H1 (cell line): Measurements from ENCODE around the gene NOSIP. TPM values are rescaled to one million over a fixed set of nuclear protein-coding genes. Genes with fewer than 3 reads are reported as not detected.

Source experiments
- CTCF ChIA-PET: fragments of 300-600 bp; sonication (Branson Sonifier 250); formaldehyde crosslinking; loops from one replicate; lab custom pipeline; 2021; ENCODE audit not compliant: partially characterized antibody; lab: Charles Lee
- POLR2A ChIA-PET: fragments of 300-600 bp; sonication (Branson Sonifier 250); formaldehyde crosslinking; loops from one replicate; lab custom pipeline; 2021; ENCODE audit warnings: inconsistent platforms; ENCODE audit not compliant: partially characterized antibody; lab: Charles Lee
- DNase-seq, 2 experiments: peaks; one replicate each; pipeline versions ENCODE4 v3.0.0 to v3.0.0-alpha.2; 2010 to 2022; ENCODE audit warnings: low spot score in 2 of 2, low read depth in 1 of 2, mixed read lengths in 1 of 2
- FAIRE-seq: peaks from 2 replicates; lab custom pipeline; 2011; peaks lifted over from hg19 to GRCh38; lab: Jason Lieb, UNC
- H2AFZ ChIP-seq: 2 replicates; pipeline ENCODE4 v1.8.1; 2012; ENCODE audit warnings: low read length, inconsistent platforms
- H2AK5ac ChIP-seq: 2 replicates; pipeline ENCODE4 v1.6.1; 2013; ENCODE audit warnings: low read depth, low read length
- H2BK120ac ChIP-seq: replicated peaks from 2 replicates; pipeline ENCODE3; 2013; ENCODE audit warnings: low read depth, low read length, inconsistent platforms
- H2BK12ac ChIP-seq: 2 replicates; pipeline ENCODE4 v1.6.1; 2013; ENCODE audit warnings: low read depth, low read length
- H2BK15ac ChIP-seq: 2 replicates; pipeline ENCODE4 v1.6.1; 2013; ENCODE audit warnings: low read length
- H2BK20ac ChIP-seq: 2 replicates; pipeline ENCODE4 v1.6.1; 2013; ENCODE audit warnings: low read length
- H2BK5ac ChIP-seq: 2 replicates; pipeline ENCODE4 v1.6.1; 2013; ENCODE audit warnings: low read depth, low read length
- H3K14ac ChIP-seq: 2 replicates; pipeline ENCODE4 v1.6.1; 2013; ENCODE audit warnings: inconsistent platforms; ENCODE audit not compliant: insufficient read length
- H3K18ac ChIP-seq: 2 replicates; pipeline ENCODE4 v1.6.1; 2013; ENCODE audit warnings: low read length; ENCODE audit errors: extremely low read depth
- H3K23ac ChIP-seq: 2 replicates; pipeline ENCODE4 v1.6.1; 2013; ENCODE audit warnings: inconsistent platforms; ENCODE audit not compliant: insufficient read length
- H3K23me2 ChIP-seq: 2 replicates; pipeline ENCODE4 v1.6.1; 2013; ENCODE audit warnings: low read depth, low read length
- H3K27ac ChIP-seq: 2 replicates; pipeline ENCODE4 v1.6.1; 2011; ENCODE audit warnings: low read depth, low read length, inconsistent platforms
- H3K27me3 ChIP-seq, 4 experiments: replicated peaks in 1 of 4; 1 replicate in 1 of 4; 2 replicates in 3 of 4; pipeline versions ENCODE4 v1.6.1 to v1.8.1; 2011 to 2013; ENCODE audit warnings: low read length in 3 of 4, mild to moderate bottlenecking in 3 of 4, inconsistent platforms in 2 of 4, mixed read lengths in 2 of 4, moderate library complexity in 1 of 4; ENCODE audit not compliant: control insufficient read depth in 3 of 4, insufficient read depth in 3 of 4; ENCODE audit errors: extremely low read depth in 1 of 4
- H3K36me3 ChIP-seq, 4 experiments: 2 replicates each; pipeline versions ENCODE4 v1.6.1 to v1.8.1; 2011 to 2013; ENCODE audit warnings: mild to moderate bottlenecking in 4 of 4, low read length in 3 of 4, moderate library complexity in 2 of 4, control low read depth in 1 of 4, inconsistent platforms in 1 of 4; ENCODE audit not compliant: insufficient read depth in 4 of 4, control insufficient read depth in 2 of 4
- H3K4ac ChIP-seq: replicated peaks from 2 replicates; pipeline ENCODE3; 2013; ENCODE audit warnings: low read length, low read depth, mixed read lengths, inconsistent platforms; ENCODE audit not compliant: insufficient read length
- H3K4me1 ChIP-seq, 4 experiments: replicated peaks in 1 of 4; 1 replicate in 1 of 4; 2 replicates in 3 of 4; pipeline versions ENCODE4 v1.6.1 to v1.8.1; 2011 to 2013; ENCODE audit warnings: low read length in 3 of 4, inconsistent platforms in 2 of 4, mixed read lengths in 1 of 4; ENCODE audit not compliant: insufficient read depth in 4 of 4, control insufficient read depth in 3 of 4
- H3K4me2 ChIP-seq, 2 experiments: 2 replicates each; pipeline versions ENCODE4 v1.6.1 to v1.8.1; 2011 to 2013; ENCODE audit warnings: low read depth in 2 of 2, low read length in 2 of 2, control low read depth in 1 of 2, inconsistent platforms in 1 of 2, mild to moderate bottlenecking in 1 of 2; ENCODE audit not compliant: insufficient read depth in 1 of 2
- H3K4me3 ChIP-seq, 4 experiments: fragments of 200-600, 300-600 bp in 1 of 4; sonication (generic), shearing (Covaris generic), sonication (Bioruptor Twin) in 1 of 4; 2 replicates each; pipeline versions ENCODE4 v1.5.1 to v1.8.1; 2011 to 2016; ENCODE audit warnings: low read length in 4 of 4, low read depth in 3 of 4, control low read depth in 2 of 4, inconsistent platforms in 2 of 4, mild to moderate bottlenecking in 2 of 4, mixed read lengths in 1 of 4, moderate library complexity in 1 of 4; ENCODE audit not compliant: insufficient read depth in 2 of 4; ENCODE audit errors: extremely low read depth in 1 of 4
- H3K56ac ChIP-seq: replicated peaks from 2 replicates; pipeline ENCODE3; 2013; ENCODE audit warnings: low read depth, mild to moderate bottlenecking, mixed read lengths, low read length, inconsistent platforms; ENCODE audit not compliant: insufficient read length
- H3K79me1 ChIP-seq: 2 replicates; pipeline ENCODE4 v1.6.1; 2013; ENCODE audit warnings: low read depth, low read length, control low read depth
- H3K79me2 ChIP-seq, 2 experiments: 2 replicates each; pipeline versions ENCODE4 v1.6.1 to v1.8.1; 2012 to 2013; ENCODE audit warnings: low read length in 2 of 2, mild to moderate bottlenecking in 2 of 2, inconsistent platforms in 1 of 2; ENCODE audit not compliant: insufficient read depth in 2 of 2, control insufficient read depth in 1 of 2
- H3K9ac ChIP-seq, 4 experiments: replicated peaks in 1 of 4; 1 replicate in 1 of 4; 2 replicates in 3 of 4; pipeline versions ENCODE4 v1.6.1 to v1.8.1; 2011 to 2013; ENCODE audit warnings: low read depth in 3 of 4, low read length in 3 of 4, control low read depth in 2 of 4, mild to moderate bottlenecking in 2 of 4, moderate library complexity in 2 of 4, inconsistent platforms in 1 of 4; ENCODE audit errors: extremely low read depth in 1 of 4
- H3K9me3 ChIP-seq, 2 experiments: 2 replicates each; pipeline versions ENCODE4 v1.6.1 to v1.8.1; 2012 to 2013; ENCODE audit warnings: mild to moderate bottlenecking in 2 of 2, moderate library complexity in 2 of 2, control low read depth in 1 of 2, inconsistent platforms in 1 of 2, low read depth in 1 of 2, low read length in 1 of 2, mixed read lengths in 1 of 2; ENCODE audit not compliant: insufficient read depth in 2 of 2
- H4K20me1 ChIP-seq, 2 experiments: replicated peaks in 1 of 2; 2 replicates each; pipeline versions ENCODE3 to v1.8.1; 2011 to 2013; ENCODE audit warnings: inconsistent platforms in 2 of 2, low read length in 2 of 2, mild to moderate bottlenecking in 1 of 2; ENCODE audit not compliant: insufficient read depth in 2 of 2, control insufficient read depth in 1 of 2
- H4K5ac ChIP-seq: 2 replicates; pipeline ENCODE4 v1.6.1; 2013; ENCODE audit warnings: low read length, low read depth, mixed read lengths, inconsistent platforms; ENCODE audit not compliant: insufficient read length
- H4K8ac ChIP-seq: 2 replicates; pipeline ENCODE4 v1.8.0; 2013; ENCODE audit warnings: mild to moderate bottlenecking, moderate library complexity, low read length, inconsistent platforms; ENCODE audit not compliant: insufficient read depth; ENCODE audit errors: extremely low read depth
- H4K91ac ChIP-seq: replicated peaks from 2 replicates; pipeline ENCODE3; 2013; ENCODE audit warnings: low read length, mixed read lengths, inconsistent platforms; ENCODE audit not compliant: insufficient read length
- CBX8 ChIP-seq: fragments of 300-800, 300-1000 bp; sonication (generic); IDR thresholded peaks from 2 replicates; pipeline ENCODE4 v1.7.1; 2016; ENCODE audit warnings: low read depth, low read length, borderline replicate concordance
- CHD1 ChIP-seq: IDR thresholded peaks from 2 replicates; pipeline ENCODE4 v1.6.1; 2012; ENCODE audit warnings: low read depth, low read length, improper control_type of control experiment
- JUND ChIP-seq: IDR thresholded peaks from 2 replicates; pipeline ENCODE4 v1.6.1; 2011; ENCODE audit warnings: mild to moderate bottlenecking, improper control_type of control experiment, low read length
- KDM1A ChIP-seq: fragments of 200-600, 300-600 bp; sonication (generic); IDR thresholded peaks from 2 replicates; pipeline ENCODE4 v1.7.1; 2016; ENCODE audit warnings: mild to moderate bottlenecking, low read length, borderline replicate concordance
- POLR2A ChIP-seq, 2 experiments: IDR thresholded peaks; 1 replicate in 1 of 2; 2 replicates in 1 of 2; pipeline ENCODE4 v1.6.1; 2011; ENCODE audit warnings: low read depth in 2 of 2, low read length in 2 of 2, mild to moderate bottlenecking in 2 of 2; ENCODE audit errors: control extremely low read depth in 1 of 2
- POLR2AphosphoS5 ChIP-seq: IDR thresholded peaks from 2 replicates; pipeline ENCODE4 v1.6.1; 2011; ENCODE audit warnings: low read depth, low read length
- RNF2 ChIP-seq: fragments of 200-900, 300-1000 bp; sonication (generic); IDR thresholded peaks from 2 replicates; pipeline ENCODE4 v1.7.1; 2016; ENCODE audit warnings: borderline replicate concordance, low read depth, mild to moderate bottlenecking, antibody characterized with exemption, low read length; ENCODE audit not compliant: poor library complexity, severe bottlenecking; ENCODE audit errors: missing control alignments
- SP2 ChIP-seq: IDR thresholded peaks from 2 replicates; pipeline ENCODE4 v1.6.1; 2012; ENCODE audit warnings: mild to moderate bottlenecking, low read length, inconsistent platforms
- ZNF274 ChIP-seq: IDR thresholded peaks from 2 replicates; pipeline ENCODE4 v1.7.0; 2012; ENCODE audit warnings: low read length, borderline replicate concordance; ENCODE audit errors: extremely low read depth
- WGBS, 2 experiments: shearing (Covaris generic) in 1 of 2; methylation state at CpG; one replicate each; pipeline versions ENCODE4 v1.1.6 to v1.1.7; 2013 to 2015; ENCODE audit warnings: low lambda C conversion rate in 2 of 2, mixed read lengths in 2 of 2, inconsistent platforms in 1 of 2, low coverage in 1 of 2, missing lambda C conversion rate in 1 of 2; ENCODE audit not compliant: insufficient replicate concordance in 2 of 2, insufficient coverage in 1 of 2, insufficient read length in 1 of 2; ENCODE audit errors: extremely low coverage in 1 of 2, missing lambda C conversion rate in 1 of 2; 5-methylcytosine and 5-hydroxymethylcytosine counted together
- polyA plus RNA-seq, 7 experiments: library from polyadenylated mRNA; depleted of rRNA in 3 of 7; stranded (reverse) in 5 of 7; unstranded in 2 of 7; fragments of >200 nt in 5 of 7; fragments of 200-250 nt in 2 of 7; gene quantifications; 1 replicate in 5 of 7; 2 replicates in 1 of 7; 4 replicates in 1 of 7; pipeline versions ENCODE4 v1.2.1 to v1.2.3, GENCODE V29; 2011 to 2013; ENCODE audit warnings: missing spikeins in 2 of 7, mixed read lengths in 2 of 7
- total RNA-seq: library from RNA; stranded (reverse); fragmentation: NEBNext Ultra II Directional; extraction: Animal tissue kit (Norgen Biotek cat#: 25700); gene quantifications from 2 replicates; pipeline ENCODE4 v1.2.1, GENCODE V29; 2021
- TF ChIP-seq, protein P1 (sequence below): IDR thresholded peaks from 2 replicates; pipeline ENCODE4 v1.6.1; 2012; ENCODE audit warnings: inconsistent platforms
- TF ChIP-seq, protein P2 (sequence below): IDR thresholded peaks from 2 replicates; pipeline ENCODE4 v1.6.1; 2012; ENCODE audit warnings: inconsistent platforms

The NOSIP gene
- total and polyA plus RNA-seq, 2 of the 8 experiments (the other 6 are each of a cell fraction or from before 2014, with no cell fraction given), result 85.1 to 192 TPM

DNA sequence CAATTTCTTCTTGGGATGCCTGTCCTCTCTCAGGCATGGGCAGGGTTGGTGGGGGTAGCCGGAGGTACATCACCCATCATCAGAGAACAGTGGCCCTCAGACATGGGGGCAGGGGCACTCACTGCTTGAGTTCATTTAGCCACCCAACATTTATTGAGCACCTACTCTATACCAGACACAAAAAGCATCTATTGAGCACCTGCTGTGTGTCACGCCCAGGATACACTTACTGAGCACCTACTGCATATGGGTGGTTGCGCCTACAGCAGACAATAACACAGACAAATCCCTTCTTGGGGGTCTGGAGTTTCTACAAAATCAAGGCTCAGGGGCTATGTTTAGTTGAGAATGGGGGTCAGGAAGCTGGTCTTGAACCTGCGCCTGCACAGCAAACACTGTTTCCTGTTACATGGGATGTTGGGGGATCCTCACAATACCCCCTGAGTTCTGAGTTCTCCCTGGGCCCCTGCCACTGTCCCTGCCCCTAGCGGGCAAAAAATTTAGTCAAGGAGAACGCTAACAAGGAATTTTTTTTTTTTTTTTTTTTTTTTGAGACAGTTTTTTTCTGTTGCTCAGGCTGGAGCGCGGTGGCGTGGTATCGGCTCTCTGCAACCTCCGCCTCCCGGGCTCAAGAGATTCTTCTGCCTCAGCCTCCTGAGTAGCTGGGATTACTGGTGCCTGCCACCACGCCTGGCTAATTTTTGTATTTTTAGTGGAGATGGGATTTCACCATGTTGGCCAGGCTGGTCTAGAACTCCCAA lies 41.0 kb downstream of the NOSIP start:
- H3K4me1 ChIP-seq, result 0 out of 7 replicates have a peak, but pooled peaks cover 0 to 3% (median 0%) of the 10 kb centered on the region in 4 experiments
- no peak overlapping the region for H3K23ac ChIP-seq
- H3K23me2 ChIP-seq, result peaks cover 1% of the 10 kb centered on the region; the same call in 1 of the 2 replicates
- no peak overlapping the region for H3K9ac ChIP-seq
- FAIRE-seq (no peak), DNase-seq (no peak)
- no peak overlapping the region for H4K5ac ChIP-seq
- H2BK5ac ChIP-seq, result no peak overlapping the region
- H3K4ac ChIP-seq, result no peak overlapping the region
- no peaks in the 10 kb centered on the region; a peak in 1 of 8 replicates for H3K36me3 ChIP-seq
- H4K8ac ChIP-seq, result no peak overlapping the region
- no peak overlapping the region for H4K91ac ChIP-seq
- H3K79me2 ChIP-seq, result no peaks in the 10 kb centered on the region
- ChIA-PET CTCF (interaction anchor here (0.5 to 5.4 kb wide), 7 partner anchors 8 to 936 kb away, joined by 3 to 33 read pairs (median 3); no protein-coding TSS in a partner anchor), POLR2A (interaction anchor here (1.3 to 2.3 kb wide), 2 partner anchors 25 to 41 kb away, joined by 3 to 7 read pairs; partner anchors contain the start of gene NOSIP)
- no peak overlapping the region for H3K14ac ChIP-seq
- H3K18ac ChIP-seq, result no peak overlapping the region
- no peak for TF ChIP-seq KDM1A
- no peak for TF ChIP-seq CBX8
- no peak for TF ChIP-seq POLR2A (IDR thresholded peaks at IDR 0.05; ENCODE audit: control extremely low read depth in 1 of 2, low read depth in 2 of 2, low read length in 2 of 2)
- TF ChIP-seq ZNF274, result no peak
- TF ChIP-seq JUND, result no peak
- TF ChIP-seq, protein P1, sequence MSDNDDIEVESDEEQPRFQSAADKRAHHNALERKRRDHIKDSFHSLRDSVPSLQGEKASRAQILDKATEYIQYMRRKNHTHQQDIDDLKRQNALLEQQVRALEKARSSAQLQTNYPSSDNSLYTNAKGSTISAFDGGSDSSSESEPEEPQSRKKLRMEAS, result no peak
- TF ChIP-seq CHD1, result no peak
- no peak for TF ChIP-seq POLR2AphosphoS5
- no peak for TF ChIP-seq SP2
- TF ChIP-seq RNF2, result no peak
- TF ChIP-seq, protein P2, sequence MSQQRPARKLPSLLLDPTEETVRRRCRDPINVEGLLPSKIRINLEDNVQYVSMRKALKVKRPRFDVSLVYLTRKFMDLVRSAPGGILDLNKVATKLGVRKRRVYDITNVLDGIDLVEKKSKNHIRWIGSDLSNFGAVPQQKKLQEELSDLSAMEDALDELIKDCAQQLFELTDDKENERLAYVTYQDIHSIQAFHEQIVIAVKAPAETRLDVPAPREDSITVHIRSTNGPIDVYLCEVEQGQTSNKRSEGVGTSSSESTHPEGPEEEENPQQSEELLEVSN, result no peak
- no peak overlapping the region for H2BK120ac ChIP-seq
- H3K9me3 ChIP-seq, result no peaks in the 10 kb centered on the region
- H2BK15ac ChIP-seq, result no peak overlapping the region
- no peak overlapping the region for H3K27ac ChIP-seq
- no peak overlapping the region for H2AFZ ChIP-seq
- no peak overlapping the region for H3K4me2 ChIP-seq
- H2BK20ac ChIP-seq, result no peak overlapping the region
- H2BK12ac ChIP-seq, result no peak overlapping the region
- H3K79me1 ChIP-seq, result no peaks in the 10 kb centered on the region
- WGBS, 2 experiments, result 90% methylated on average over 13 of the region's 13 CpGs; no CpG with 5 or more reads in 1 of the 2 experiments
- H3K27me3 ChIP-seq, result no peaks in the 10 kb centered on the region; a peak in 1 of 7 replicates
- H3K56ac ChIP-seq, result no peak overlapping the region
- H4K20me1 ChIP-seq, result peaks cover 0 to 6% of the 10 kb centered on the region in 2 experiments
- H2AK5ac ChIP-seq, result no peak overlapping the region
- no peak overlapping the region for H3K4me3 ChIP-seq
